GM18502 (cell line): ENCODE data around the gene PSMD2.
"Not testable (repeated sequence)": the region's sequence is repeated elsewhere in the genome, so short reads cannot be mapped to it uniquely, and the experiment has no call there.

Experiments used
- ATAC-seq: cut with Tn5 transposase; IDR thresholded peaks from one replicate; pipeline ENCODE4 v1.9.1; 2021; ENCODE audit warnings: mild to moderate bottlenecking; ENCODE audit not compliant: unreplicated experiment, poor library complexity

Gene PSMD2

DNA sequence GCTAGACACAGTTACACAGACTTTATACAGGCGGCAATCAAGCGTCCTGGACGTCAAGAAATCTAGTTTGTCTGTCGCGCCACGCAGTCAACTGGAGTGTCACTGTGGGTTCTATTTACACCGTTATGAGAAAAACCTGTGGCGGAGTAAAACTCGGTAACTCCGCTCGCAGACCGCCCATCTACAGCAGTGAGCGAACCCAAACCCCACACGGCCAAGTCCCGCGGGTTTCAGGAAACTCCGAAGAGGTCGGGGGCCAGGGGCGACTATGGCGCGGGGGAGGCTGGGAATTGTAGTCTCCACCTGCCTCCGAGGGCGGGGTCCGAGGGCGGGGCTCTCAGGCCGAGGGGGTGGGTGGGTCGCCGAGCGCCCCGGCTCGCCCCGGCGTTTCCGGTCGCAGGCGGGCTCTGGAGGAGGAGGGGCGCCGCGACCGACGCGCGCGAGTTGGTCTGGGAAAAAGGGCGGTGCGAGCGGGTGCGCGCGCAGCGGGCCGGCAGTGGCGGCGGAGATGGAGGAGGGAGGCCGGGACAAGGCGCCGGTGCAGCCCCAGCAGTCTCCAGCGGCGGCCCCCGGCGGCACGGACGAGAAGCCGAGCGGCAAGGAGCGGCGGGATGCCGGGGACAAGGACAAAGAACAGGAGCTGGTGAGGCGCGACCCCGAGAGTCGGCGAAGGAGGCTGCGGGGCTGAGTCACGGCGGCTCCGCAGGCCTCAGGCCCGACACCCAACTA lies at the start of gene PSMD2:
Gene PSMD2 (plus strand): TSS at position 483 of the 729 bp plus-strand sequence. CDS start 26 bp downstream, at position 509.
- peak; percentile 94 for ATAC-seq

DNA sequence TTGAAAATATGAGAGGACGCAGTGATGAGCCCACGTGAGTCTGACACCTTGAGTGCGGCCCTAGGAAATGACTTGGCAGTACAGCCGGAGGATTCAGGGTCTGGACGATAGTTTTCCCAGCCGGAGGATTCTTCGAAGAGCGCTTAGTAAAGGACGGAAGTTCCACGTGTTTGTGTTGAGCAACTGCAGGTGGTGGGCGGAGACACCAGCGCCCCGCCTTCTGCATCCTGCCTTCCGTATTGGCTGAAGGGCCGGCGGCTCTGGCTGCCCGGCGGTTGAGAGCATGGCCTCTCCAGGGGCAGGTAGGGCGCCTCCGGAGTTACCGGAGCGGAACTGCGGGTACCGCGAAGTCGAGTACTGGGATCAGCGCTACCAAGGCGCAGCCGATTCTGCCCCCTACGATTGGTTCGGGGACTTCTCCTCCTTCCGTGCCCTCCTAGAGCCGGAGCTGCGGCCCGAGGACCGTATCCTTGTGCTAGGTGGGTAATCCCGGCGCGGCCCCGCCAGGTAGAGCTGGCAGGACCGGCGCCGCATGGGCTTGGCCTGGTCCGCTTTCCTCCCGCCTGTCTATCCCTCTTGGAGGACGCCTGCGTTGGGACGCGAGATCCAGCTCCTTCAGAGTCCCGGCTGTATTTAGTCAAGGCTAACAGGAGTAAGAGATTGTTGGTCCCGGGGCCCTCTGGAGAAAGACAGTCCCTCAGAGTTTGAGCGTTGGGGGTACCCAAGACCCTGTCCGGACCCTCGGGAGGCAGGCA lies 49.5 kb upstream of the PSMD2 start, which contains the start of gene EEF1AKMT4:
Gene EEF1AKMT4 (plus strand): TSS at position 261 of the 755 bp plus-strand sequence. CDS start 23 bp downstream, at position 284.
- ATAC-seq = peak; percentile 87

DNA sequence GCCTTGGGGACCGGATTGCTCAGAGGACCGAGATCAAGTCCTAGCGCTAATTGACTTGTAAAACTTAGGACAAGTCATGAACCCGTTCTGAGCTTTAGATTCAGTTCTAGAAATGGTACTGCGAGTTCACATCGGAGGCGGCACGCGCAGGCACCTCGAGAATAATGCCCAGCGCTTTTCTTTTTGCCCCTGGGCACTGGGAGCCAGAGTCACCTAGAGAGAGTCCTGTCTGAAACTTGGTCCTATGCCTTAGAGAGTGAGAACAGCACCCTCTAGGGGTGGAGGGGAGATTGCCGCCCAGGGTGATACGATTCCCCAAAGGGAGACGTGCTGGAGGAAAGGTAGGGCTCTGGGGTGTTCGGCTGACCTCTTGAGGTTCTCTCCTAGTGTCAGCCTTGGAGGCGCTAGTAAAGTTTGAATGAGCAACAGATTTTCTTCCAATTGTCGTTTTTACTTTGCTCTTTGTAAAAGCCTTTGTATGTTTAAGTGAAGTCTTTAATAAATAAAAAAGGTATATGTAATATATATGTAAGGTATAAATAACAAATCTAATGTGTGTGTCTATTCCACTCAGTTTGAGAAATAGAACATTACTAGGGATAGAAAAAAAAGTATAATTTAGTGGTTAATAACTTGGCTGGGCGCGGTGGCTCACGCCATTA lies 48.7 kb upstream of the PSMD2 start:
- peak; percentile 69 for ATAC-seq

DNA sequence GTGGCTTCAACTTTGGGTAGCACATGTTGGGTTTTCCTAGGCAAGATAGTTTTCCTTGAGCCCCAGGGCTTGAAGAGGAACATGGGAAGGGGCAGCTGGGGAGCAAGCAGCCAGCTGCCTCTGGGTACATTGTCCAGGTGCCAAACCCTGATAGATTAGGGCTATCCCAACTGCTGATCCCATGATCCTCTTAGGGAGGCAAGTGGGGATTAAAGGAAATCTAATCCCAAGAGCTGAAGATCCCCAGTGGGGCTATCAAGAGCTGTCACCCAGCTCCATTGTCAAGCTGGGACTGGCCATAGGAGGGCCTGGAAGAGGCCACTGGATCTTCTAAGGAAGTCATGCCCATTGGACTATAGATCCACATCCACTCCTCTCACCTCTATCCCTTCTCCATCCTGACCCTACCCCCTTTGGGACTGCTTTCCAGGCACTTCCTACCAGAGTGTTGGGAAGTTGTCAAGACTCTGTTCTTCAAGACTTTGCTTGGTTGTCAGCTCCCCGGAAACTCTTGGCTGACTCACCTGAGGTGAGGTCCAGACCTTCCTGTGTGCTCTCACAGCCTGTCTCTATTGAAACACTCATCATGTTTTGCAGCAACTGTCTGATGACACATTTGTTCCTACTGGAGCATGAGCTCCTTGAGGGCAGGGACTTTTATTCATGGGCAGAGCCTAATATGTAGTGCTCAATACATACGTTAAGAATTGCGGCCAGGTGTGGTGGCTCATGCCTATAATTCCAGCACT lies 43.6 kb upstream of the PSMD2 start:
- ATAC-seq = no peak

DNA sequence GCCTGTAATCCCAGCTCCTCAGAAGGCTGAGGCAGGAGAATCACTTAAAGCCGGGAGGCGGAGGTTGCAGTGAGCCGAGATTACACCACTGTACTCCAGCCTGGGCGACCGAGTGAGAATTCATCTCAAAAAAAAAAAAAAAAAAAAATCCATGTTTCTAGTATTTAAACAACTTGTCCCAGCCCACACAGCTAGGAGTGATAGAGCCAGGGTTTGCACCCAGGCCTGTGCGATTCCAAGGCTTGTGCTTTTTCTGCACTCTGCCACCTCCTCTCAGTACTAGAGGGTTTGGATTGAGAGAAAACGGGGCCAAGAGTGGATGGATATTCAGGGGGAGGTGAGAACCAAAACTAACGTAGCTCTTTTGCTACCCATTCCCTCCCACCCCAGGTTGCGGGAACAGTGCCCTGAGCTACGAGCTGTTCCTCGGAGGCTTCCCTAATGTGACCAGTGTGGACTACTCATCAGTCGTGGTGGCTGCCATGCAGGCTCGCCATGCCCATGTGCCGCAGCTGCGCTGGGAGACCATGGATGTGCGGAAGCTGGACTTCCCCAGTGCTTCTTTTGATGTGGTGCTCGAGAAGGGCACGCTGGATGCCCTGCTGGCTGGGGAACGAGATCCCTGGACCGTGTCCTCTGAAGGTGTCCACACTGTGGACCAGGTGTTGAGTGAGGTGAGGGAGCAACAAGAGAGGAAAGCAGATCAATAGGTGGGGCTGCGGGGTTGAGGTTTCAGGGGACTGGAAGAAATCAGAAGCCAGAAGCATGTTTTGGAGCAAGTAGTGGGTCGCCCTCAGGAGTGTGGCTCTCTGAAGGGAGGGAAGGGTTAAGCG lies 41.7 kb upstream of the PSMD2 start:
- no peak for ATAC-seq

DNA sequence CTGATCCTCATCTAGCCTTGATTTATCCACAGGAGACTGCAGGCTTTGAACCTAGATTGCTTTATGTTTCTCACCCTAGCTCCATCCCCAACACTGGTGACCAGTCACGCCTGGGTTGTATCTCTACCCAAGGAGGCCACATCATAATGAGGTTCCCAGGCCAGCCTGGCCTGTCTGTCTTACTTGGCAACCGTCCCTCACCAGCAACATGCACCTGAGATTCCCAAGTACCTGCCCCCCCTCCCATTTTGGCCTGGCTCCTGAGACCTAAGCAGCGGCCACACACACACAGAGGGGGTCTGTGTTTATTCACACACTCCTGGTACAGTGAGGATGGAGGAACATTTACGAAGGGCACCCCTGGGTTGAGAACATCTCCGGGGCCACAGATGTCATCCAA lies 40.1 kb upstream of the PSMD2 start:
- ATAC-seq = no peak

DNA sequence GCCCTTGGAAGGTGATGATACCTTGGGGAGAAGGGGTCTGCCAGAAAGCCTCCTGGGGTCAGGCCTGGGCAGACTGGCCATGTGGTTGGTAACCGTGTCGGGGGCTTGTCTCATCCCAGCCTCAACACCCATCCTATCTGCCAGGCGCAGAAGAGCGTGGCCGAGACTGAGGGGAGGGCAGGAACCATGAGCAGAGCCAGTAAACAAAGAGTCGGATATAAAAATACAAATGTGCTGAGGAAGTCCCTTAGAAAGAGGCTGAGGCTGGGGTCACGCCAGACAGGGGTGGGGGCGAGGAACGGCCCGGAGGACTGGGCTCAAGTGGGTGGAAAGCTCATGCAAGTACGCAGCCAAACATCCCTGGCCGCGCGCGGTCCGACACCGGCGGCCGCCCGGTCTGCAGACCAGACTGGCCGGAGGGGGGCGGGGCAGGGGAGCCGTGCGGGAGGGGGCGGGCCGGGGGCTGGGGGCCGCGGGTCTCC lies 39.6 kb upstream of the PSMD2 start:
- no peak for ATAC-seq

DNA sequence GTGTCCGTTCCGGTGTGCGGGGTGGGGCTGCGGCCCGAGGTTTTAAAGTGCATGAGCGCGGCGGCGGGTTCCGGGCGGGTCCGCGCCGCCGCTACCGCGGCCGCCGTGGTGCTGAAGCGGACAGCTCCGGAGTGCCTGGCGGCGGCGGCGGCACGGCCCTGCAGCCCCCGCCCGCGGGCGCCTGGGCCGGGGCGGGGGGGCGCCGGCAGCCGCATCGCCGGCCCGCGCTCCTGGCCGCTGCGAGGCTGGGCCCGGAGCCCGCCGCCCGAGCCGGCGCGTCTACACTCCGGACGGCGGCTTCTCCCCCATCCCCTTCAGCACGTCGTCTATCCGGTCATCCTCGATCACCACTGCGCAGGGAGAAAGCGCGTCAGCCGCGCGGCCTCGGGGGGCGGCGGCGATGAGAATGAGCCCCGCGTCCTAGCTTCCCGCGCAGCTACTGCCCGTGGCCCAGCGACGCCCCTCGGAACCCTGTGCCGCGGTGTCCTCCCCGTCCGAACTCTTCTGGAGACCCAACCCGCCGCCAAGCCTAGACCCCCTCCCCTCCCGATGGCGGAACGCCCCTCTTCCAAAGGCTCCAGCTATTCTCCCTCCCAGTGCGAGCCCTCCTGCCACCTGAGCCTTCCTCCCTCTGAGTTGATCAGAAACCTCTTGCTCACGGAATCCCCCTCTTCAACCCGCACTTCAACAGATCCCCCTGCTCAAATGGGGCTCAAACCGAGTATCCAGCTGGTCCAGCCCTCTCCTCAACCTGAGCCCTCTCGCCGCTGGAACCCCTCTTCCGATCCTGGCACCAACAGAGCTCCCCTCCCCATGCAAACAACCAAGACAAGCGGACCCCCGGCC lies 38.9 kb upstream of the PSMD2 start:
- no peak for ATAC-seq

DNA sequence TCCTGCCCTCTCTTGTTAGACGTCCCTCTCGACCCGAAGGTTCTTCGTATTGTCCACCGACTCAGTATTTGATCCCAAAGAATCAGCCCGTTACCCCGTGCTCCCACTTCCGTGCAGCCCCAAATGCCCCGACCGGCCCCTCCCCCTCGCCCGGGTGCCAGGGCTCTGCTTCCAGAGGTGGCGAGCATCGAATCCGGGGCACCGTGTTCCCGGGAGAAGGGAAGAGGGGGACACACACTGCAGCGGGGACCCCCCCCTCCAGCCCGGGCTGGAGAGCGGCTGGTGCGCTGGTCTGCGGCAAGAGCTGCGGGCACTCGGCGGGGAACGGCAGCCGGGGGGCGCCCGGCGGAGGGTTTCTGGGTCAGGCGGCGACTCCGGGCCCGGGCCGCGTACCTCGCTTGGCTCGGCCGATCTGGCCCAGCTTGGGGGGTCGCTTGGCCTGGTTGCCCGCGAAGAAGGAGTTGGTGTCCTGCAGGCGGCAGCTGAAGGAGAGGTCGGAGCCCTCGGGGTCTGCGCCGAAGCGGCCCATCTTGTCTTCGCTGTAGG lies 38.2 kb upstream of the PSMD2 start:
- no peak for ATAC-seq

DNA sequence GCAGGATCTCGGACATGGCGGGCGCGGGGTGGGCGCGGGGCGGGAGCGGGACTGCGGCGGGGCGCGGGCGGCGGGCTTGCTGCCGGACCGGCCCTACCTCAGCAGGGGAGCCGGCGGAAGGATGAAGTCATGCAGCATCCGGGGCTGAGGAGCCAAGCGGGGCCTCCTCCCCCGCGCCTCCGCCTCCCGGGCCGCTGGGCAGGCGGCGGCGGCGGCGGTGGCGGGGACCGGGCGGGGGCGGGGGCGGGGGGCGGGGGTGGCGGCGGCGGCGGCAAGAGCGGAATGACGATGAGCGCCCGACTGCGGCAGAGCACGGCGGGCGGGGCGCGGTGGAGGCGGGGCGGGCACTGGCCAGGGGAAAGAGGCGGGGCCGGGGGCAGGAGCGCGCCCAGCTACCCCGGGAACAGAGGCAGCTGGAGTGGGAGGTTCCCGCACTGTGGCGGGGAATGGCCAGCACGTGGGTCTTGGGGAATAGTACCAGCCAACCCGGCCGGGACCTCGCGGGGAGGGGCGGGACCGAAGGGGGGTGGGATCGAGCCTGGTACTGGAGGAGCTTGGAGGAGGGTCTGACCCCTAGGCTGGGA lies 37.7 kb upstream of the PSMD2 start, which contains the start of gene CAMK2N2:
Gene CAMK2N2 (minus strand): TSS at position 284 of the 584 bp plus-strand sequence. CDS start 268 bp downstream, at position 16.
- no peak for ATAC-seq

DNA sequence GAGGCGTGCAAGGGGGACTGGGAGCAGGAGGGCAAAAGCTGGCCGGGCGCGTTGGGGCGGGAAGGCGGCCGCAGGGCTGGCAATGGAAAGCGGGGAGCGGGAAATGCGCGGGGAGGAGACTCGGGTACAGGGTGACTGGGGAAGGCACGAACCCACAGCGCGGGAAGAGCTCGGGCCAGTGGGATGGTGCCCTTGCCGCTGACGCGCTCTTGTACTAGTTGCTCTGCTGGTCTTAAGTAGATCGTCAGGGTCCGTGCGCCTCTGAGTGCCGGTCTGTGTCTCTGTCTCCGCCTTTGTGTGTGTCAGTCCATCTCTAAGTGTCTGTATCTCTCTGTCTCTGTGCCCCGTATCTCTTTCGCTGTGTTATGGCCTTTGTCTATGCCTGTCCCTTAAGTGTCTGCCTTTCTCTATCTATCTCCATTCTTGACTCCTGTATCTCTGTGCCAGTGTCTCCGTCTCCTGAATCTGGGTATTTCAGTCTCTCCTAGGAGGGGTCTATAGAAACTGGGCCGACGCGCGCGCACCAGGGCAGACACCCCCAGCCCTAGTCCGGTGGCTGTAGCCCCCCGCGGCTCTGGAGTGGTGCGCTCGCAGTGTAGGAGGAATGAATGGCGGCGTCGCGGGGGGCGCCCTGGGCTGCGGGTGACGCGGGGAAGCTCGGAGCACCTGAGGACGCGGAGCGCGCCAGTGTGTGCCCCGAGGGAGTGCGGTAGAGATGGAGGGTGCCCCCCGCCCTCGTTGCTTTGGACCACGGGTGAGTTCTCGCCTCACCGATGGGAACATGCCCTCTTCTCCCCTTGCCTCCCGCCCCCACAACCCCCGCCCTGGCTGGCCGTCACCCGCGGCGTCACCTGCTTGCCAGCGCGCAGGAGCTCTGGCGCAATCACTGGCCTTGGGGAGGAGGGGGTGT lies 36.9 kb upstream of the PSMD2 start:
- no peak for ATAC-seq

DNA sequence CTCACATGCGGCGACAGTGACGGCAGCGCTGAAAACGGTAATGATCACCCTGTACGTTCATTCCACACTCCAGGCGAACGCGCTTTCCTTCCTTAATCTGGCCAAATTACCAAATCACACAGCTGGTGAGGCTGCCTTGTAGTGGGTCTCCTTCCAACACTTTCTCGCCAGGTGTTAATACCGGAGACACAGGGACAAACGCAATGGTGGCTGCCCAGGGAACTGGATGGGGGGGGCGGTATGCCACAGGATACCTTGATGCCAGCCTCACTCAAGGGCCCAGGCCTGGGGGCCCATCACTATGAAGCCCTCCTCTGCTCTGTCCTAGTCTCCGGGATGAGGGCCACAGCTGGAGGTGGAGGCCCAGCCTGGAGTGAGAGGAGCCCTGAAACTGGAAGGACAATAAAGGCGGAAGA lies 36.3 kb upstream of the PSMD2 start:
- no peak for ATAC-seq

DNA sequence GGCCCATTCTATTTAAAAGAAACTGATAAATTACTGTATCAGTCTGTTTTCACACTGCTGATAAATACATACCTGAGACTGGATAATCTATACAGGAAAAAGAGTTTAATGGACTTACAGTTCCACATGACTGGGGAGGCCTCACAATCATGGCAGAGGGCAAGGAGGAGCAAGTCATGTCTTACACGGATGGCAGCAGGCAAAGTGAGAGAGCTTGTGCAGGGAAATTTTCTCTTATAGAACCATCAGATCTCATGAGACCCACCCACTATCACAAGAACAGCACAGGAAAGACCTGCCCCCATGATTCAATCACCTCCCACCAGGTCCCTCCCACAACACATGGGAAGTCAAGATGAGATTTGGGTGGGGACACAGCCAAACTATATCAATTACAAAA lies 31.8 kb upstream of the PSMD2 start:
- not testable (repeated sequence) for ATAC-seq

DNA sequence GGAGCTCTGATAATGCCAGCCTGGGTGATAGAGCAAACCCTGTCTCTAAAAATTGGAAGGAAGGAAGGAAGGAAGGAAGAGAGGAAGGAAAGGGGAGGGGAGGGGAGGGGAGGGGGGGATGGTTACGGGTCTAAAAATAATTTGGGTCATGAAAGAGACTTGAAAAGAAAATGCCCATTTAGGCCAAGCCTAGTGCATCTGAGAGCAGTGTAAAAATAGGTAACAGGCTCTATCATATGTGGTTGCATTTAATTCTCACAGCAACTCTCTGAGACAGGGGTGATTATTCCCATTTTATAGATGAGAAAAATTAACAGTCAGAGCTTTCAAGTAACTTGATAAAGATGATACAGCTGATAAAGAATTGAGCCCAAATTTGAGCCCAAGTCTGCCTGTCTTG lies 26.8 kb upstream of the PSMD2 start:
- ATAC-seq = no peak

DNA sequence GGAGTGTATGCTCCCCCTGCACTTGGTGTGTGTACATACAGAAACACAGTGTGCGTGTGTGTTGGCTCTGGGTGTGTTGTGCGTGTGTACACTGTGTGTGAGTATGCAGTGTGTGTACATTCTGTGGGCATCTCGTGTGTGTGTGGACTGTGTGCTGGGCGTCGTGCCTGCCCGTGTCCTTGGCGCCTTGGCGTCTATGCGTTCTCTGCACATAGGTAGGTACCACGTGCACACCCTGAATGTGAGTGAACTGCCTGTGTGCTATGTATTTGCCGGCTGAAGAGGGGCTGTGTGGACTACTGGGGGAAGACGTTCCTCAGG lies 23.7 kb upstream of the PSMD2 start:
- no peak for ATAC-seq

DNA sequence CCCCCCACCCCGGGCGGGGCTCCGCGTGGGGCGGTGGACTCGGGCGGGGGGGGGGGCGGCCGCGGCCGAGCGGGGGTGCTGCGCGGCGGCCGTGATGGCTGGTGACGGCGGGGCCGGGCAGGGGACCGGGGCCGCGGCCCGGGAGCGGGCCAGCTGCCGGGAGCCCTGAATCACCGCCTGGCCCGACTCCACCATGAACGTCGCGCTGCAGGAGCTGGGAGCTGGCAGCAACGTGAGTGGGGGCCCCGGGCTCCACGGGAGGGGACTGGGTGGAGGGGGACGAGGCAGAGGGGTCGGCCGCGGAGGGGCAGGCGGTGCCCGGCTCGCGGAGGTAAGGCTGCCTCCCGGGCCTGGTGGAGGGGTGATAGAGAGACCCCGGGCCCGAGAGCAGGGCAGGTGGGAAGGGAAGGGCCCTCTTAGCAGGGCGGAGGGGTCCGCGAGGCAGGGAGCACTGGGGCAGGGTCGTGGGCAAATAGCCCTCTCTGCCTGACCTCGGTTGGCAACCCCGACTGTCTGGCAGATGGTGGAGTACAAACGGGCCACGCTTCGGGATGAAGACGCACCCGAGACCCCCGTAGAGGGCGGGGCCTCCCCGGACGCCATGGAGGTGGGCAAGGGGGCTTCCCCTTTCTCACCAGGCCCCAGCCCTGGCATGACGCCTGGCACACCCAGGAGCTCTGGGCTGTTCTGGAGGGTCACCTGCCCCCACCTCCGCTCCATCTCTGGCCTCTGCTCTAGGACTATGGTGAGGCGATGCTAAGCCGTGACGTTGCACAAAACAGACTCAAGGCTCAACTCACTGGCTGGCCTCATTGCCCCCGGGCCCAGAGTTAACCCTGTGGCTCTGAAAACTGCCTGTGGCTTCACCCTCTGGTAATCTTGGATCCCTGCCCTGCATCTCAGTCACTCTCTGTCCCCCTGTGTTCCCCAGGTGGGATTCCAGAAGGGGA lies 22.8 kb upstream of the PSMD2 start, which contains the start of gene ECE2:
Gene ECE2 (plus strand): TSS at position 62 of the 950 bp plus-strand sequence. CDS start 132 bp downstream, at position 194.
- no peak for ATAC-seq
